T-cell (primary cell): Measurements from ENCODE around the gene CFAP92. TPM values are rescaled to one million over a fixed set of nuclear protein-coding genes. Genes with fewer than 3 reads are reported as not detected.

Experiments used
- ATAC-seq, 4 experiments: fragments of 200-7000 bp in 3 of 4; fragments of 150-1000 bp in 1 of 4; cut with Tn5 transposase; replicated peaks in 1 of 4; 1 replicate in 3 of 4; 2 replicates in 1 of 4; pipeline ENCODE4 v1.10.0; 2021; ENCODE audit warnings: moderate library complexity in 3 of 4, mild to moderate bottlenecking in 2 of 4, moderate number of reproducible peaks in 1 of 4
- CTCF ChIA-PET, 2 donors: fragments of 300-600 bp; sonication (Branson Sonifier 250); formaldehyde crosslinking; loops; one replicate each; lab custom pipeline; 2022; ENCODE audit warnings: antibody characterized with exemption in 2 of 2; lab: Charles Lee
- POLR2A ChIA-PET, 2 donors: fragments of 300-600 bp; sonication (Branson Sonifier 250); formaldehyde crosslinking; loops; one replicate each; lab custom pipeline; 2022; ENCODE audit warnings: antibody characterized with exemption in 2 of 2; lab: Charles Lee
- DNase-seq, 35 experiments: peaks; one replicate each; pipeline versions ENCODE4 v3.0.0 to v3.0.0-alpha.2; 2013 to 2023
- H3K27ac ChIP-seq: one replicate; pipeline ENCODE4 v1.5.1; 2013; ENCODE audit warnings: low read length
- H3K27me3 ChIP-seq, 2 experiments: replicated peaks in 1 of 2; 1 replicate in 1 of 2; 2 replicates in 1 of 2; pipeline versions ENCODE4 v1.6.1 to v1.7.0; 2013; ENCODE audit warnings: low read length in 1 of 2, mixed read lengths in 1 of 2; ENCODE audit not compliant: control insufficient read depth in 2 of 2, insufficient read depth in 2 of 2; ENCODE audit errors: extremely low read depth in 1 of 2
- H3K36me3 ChIP-seq, 2 donors: 1 replicate in 1 of 2; 2 replicates in 1 of 2; pipeline versions ENCODE4 v1.6.1 to v1.7.0; 2013; ENCODE audit warnings: low read length in 1 of 2; ENCODE audit not compliant: control insufficient read depth in 2 of 2, insufficient read depth in 1 of 2; ENCODE audit errors: extremely low read depth in 1 of 2
- H3K4me1 ChIP-seq, 2 experiments: 1 replicate in 1 of 2; 2 replicates in 1 of 2; pipeline versions ENCODE4 v1.6.1 to v1.7.0; 2013; ENCODE audit warnings: low read length in 2 of 2, mixed read lengths in 1 of 2; ENCODE audit not compliant: insufficient read depth in 2 of 2, control insufficient read depth in 1 of 2; ENCODE audit errors: extremely low read depth in 1 of 2
- H3K4me3 ChIP-seq, 2 donors: 1 replicate in 1 of 2; 2 replicates in 1 of 2; pipeline versions ENCODE4 v1.5.1 to v1.7.0; 2013; ENCODE audit warnings: mild to moderate bottlenecking in 2 of 2, low read length in 1 of 2, moderate library complexity in 1 of 2; ENCODE audit not compliant: control insufficient read depth in 1 of 2; ENCODE audit errors: extremely low read depth in 1 of 2
- H3K9me3 ChIP-seq: 2 replicates; pipeline ENCODE4 v1.7.0; 2013
- H3K27ac Mint-ChIP-seq, 2 donors: one replicate each; pipeline ENCODE4 v1.8.0; 2020 to 2021; ENCODE audit warnings: mild to moderate bottlenecking in 2 of 2, mixed read lengths in 2 of 2
- H3K27me3 Mint-ChIP-seq, 2 donors: one replicate each; pipeline ENCODE4 v1.8.0; 2021 to 2022; ENCODE audit warnings: mixed read lengths in 2 of 2
- H3K36me3 Mint-ChIP-seq: one replicate; pipeline ENCODE4 v1.8.0; 2021; ENCODE audit warnings: mixed read lengths
- H3K4me1 Mint-ChIP-seq, 3 donors: one replicate each; pipeline ENCODE4 v1.8.0; 2020 to 2022; ENCODE audit warnings: mixed read lengths in 3 of 3, mild to moderate bottlenecking in 1 of 3
- H3K4me3 Mint-ChIP-seq, 3 donors: one replicate each; pipeline ENCODE4 v1.8.0; 2020 to 2022; ENCODE audit warnings: mild to moderate bottlenecking in 3 of 3, mixed read lengths in 3 of 3, moderate library complexity in 3 of 3
- H3K9me3 Mint-ChIP-seq, 3 donors: one replicate each; pipeline ENCODE4 v1.8.0; 2020 to 2022; ENCODE audit warnings: mixed read lengths in 3 of 3
- WGBS: methylation state at CpG from one replicate; pipeline ENCODE4 v1.1.5; 2013; ENCODE audit warnings: missing lambda C conversion rate; ENCODE audit not compliant: insufficient coverage; 5-methylcytosine and 5-hydroxymethylcytosine counted together
- total RNA-seq, 35 experiments: library from RNA in 6 of 35; stranded (reverse) in 6 of 35; fragments of 120-200 nt in 1 of 35; gene quantifications; one replicate each; pipeline versions ENCODE4 v1.2.1 to v1.2.4 and lab custom pipeline; 2013 to 2026

The CFAP92 gene
- total RNA-seq, 5 donors from 2014 or later (not counting 1 experiment from before 2014, with no cell fraction given): 0.13 to 0.49 (median 0.26) TPM

GRCh38 chr3:128914966-128915645, 78.8 kb downstream of the CFAP92 start:
- Histone ChIP-seq H3K27me3 (no peaks in the 10 kb centered on the region), H3K27ac (no peak overlapping the region), H3K4me1 (no peaks in the 10 kb centered on the region), H3K36me3 (peaks cover 30 to 50% of the 10 kb centered on the region in 2 donors), H3K4me3 (no peak overlapping the region), H3K9me3 (no peaks in the 10 kb centered on the region)
- Mint-ChIP-seq H3K9me3 (peaks cover 0 to 3% (median 2%) of the 10 kb centered on the region in 3 donors), H3K4me3 (no peak overlapping the region), H3K4me1 (no peaks in the 10 kb centered on the region), H3K27me3 (no peaks in the 10 kb centered on the region), H3K27ac (peak overlapping the region in 1 of 2 donors; percentile 22), H3K36me3 (peaks cover 51% of the 10 kb centered on the region)
- 100% methylated on average over 1 of the region's 10 CpGs for WGBS
- no peak for ATAC-seq
- POLR2A ChIA-PET: no interaction called here
- CTCF ChIA-PET: no interaction called here
- DNase-seq: no peak

DNA sequence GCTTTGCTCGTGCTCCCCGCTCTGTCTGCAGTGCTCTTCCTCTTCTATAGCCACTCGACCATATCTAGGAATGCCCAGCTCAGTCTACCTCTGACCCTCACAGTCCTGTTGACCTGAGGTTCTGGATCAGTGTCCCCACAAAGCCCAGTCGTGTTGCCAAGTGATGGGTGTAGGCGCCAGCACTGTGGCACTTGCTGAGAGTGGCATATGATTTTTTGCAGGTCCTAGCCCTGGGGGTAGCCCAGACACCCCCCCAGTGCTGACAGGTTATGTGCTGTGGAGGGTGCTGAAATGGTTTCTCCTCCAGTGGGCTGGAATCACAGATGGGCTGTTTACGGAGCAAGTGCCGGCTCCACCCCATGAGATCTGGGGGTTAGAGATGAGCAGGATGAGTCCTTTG, 82.0 kb downstream of the CFAP92 start:
- H3K4me3 ChIP-seq: no peak overlapping the region
- no peaks in the 10 kb centered on the region for H3K9me3 Mint-ChIP-seq
- no peak for ATAC-seq
- H3K9me3 ChIP-seq: no peaks in the 10 kb centered on the region
- no peaks in the 10 kb centered on the region for H3K27me3 ChIP-seq
- H3K4me1 ChIP-seq: no peaks in the 10 kb centered on the region
- WGBS: 97% methylated on average over 6 of the region's 7 CpGs
- H3K36me3 Mint-ChIP-seq: peaks cover 33% of the 10 kb centered on the region
- H3K36me3 ChIP-seq: peaks cover 48 to 78% of the 10 kb centered on the region in 2 donors
- ChIA-PET POLR2A (no interaction called here), CTCF (no interaction called here)
- H3K27ac Mint-ChIP-seq: no peak overlapping the region
- no peak overlapping the region for H3K27ac ChIP-seq
- H3K4me1 Mint-ChIP-seq: no peaks in the 10 kb centered on the region
- H3K4me3 Mint-ChIP-seq: no peak overlapping the region
- no peak for DNase-seq
- H3K27me3 Mint-ChIP-seq: no peaks in the 10 kb centered on the region

- no peak for DNase-seq
- Histone ChIP-seq H3K27me3 (no peaks in the 10 kb centered on the region), H3K9me3 (no peaks in the 10 kb centered on the region), H3K27ac (no peak overlapping the region), H3K4me3 (no peak overlapping the region), H3K36me3 (peaks cover 51 to 82% of the 10 kb centered on the region in 2 donors), H3K4me1 (no peaks in the 10 kb centered on the region)
- Mint-ChIP-seq H3K9me3 (no peaks in the 10 kb centered on the region), H3K27me3 (no peaks in the 10 kb centered on the region), H3K36me3 (peaks cover 37% of the 10 kb centered on the region), H3K4me1 (no peaks in the 10 kb centered on the region), H3K4me3 (no peak overlapping the region), H3K27ac (no peak overlapping the region)
- WGBS: 97% methylated on average over 7 of the region's 13 CpGs
- ChIA-PET CTCF (no interaction called here), POLR2A (no interaction called here)
- no peak for ATAC-seq
Measured at GRCh38 chr3:128910006-128910405, 83.9 kb downstream of the CFAP92 start.

GRCh38 chr3:128908951-128909350, 84.9 kb downstream of the CFAP92 start:
- Histone ChIP-seq H3K9me3 (no peaks in the 10 kb centered on the region), H3K27ac (no peak overlapping the region), H3K4me1 (no peaks in the 10 kb centered on the region), H3K27me3 (no peaks in the 10 kb centered on the region), H3K36me3 (peaks cover 58 to 81% of the 10 kb centered on the region in 2 donors), H3K4me3 (no peak overlapping the region)
- no peaks in the 10 kb centered on the region for H3K9me3 Mint-ChIP-seq
- 86% methylated on average over 5 of the region's 6 CpGs for WGBS
- ATAC-seq (no peak), DNase-seq (no peak)
- H3K27me3 Mint-ChIP-seq: no peaks in the 10 kb centered on the region
- no peaks in the 10 kb centered on the region for H3K4me1 Mint-ChIP-seq
- POLR2A ChIA-PET: interaction anchor here in 1 of 2 donors (0.6 kb wide), 1 partner anchor 10 kb away, joined by 3 read pairs; no protein-coding TSS in a partner anchor
- no peak overlapping the region for H3K4me3 Mint-ChIP-seq
- H3K27ac Mint-ChIP-seq: no peak overlapping the region
- CTCF ChIA-PET: no interaction called here
- H3K36me3 Mint-ChIP-seq: peaks cover 47% of the 10 kb centered on the region

DNA sequence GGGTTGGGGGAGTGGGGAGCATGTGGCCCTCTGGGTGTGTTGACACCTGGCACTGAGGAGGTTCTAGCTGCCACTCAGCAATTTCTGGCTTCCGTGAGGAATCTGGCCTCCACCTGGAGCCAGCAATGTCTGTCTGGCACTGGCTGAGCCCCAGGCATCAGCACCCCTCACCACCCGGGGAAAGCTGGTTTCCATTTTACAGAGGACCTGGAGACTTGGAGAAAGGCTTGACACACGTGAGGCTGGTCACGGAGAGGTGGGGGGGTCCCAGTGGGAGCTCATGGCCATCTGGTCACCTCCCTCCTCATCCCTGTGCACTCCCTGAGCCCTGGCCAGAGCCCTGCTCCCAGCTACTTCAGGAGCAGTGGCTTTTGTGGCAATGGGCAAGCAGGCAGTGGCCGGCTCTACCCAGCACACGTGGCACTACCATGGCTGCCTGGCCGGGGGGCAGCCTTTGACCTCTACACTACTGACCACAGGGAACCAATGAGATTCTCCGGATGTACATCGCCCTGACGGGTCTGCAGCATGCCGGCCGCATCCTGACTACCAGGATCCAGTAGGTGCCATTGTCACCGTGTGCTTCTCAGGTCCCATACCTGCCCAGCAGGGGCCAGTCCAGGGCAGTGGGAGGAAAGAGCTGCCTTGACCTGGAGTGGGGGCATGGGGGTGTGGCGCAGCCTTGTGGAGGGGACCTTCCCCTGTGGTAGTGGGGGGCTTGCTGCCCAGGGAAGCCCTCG, 86.0 kb downstream of the CFAP92 start:
- Histone ChIP-seq H3K36me3 (peaks cover 56 to 86% of the 10 kb centered on the region in 2 donors), H3K27ac (no peak overlapping the region), H3K4me3 (no peak overlapping the region), H3K9me3 (no peaks in the 10 kb centered on the region), H3K4me1 (no peaks in the 10 kb centered on the region), H3K27me3 (no peaks in the 10 kb centered on the region)
- H3K9me3 Mint-ChIP-seq: no peaks in the 10 kb centered on the region
- H3K27me3 Mint-ChIP-seq: no peaks in the 10 kb centered on the region
- no peaks in the 10 kb centered on the region for H3K4me1 Mint-ChIP-seq
- no peak for DNase-seq
- H3K27ac Mint-ChIP-seq: no peak overlapping the region
- CTCF ChIA-PET: interaction anchor here in 1 of 2 donors (0.7 kb wide), 1 partner anchor 560 kb away, joined by 3 read pairs; no protein-coding TSS in a partner anchor
- ATAC-seq: no peak
- 97% methylated on average over 12 of the region's 15 CpGs for WGBS
- POLR2A ChIA-PET: no interaction called here
- peaks cover 46% of the 10 kb centered on the region for H3K36me3 Mint-ChIP-seq
- H3K4me3 Mint-ChIP-seq: no peak overlapping the region

DNA sequence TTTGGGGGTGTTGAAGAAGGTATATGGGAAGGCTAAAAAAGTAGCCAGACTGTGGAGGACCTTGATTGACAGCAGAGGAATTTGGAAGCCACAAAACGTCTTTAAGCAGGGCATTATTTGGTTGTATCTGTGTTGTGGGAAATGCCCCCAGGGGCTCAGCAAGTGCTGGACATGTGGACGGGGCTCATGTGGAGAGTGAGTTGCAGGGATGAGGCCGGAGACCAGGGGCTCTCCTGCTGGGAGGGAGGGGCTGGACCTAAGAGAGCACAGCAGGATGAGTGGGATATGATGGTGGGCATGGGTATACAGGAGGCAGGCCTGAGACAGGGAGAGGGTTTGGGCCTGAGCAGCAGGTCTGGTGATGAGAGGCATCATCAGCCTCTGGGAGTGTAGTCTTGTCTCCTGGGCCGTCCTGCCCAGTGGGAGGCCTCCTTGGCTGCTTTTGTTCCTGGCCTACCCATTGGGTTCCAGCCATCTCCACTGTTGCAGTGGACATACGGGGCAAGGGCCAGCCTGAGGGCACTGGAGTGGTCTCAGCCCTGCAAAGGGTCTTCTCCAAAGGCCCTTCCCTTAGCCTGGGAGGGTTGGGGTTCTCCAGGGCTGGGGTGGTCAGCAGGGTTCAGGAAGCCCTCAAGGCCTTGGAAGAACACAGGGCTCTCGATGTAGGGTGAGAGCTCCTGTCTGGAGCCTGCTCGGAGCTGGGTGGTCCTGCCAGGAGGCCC, 86.9 kb downstream of the CFAP92 start:
- peaks cover 44% of the 10 kb centered on the region for H3K36me3 Mint-ChIP-seq
- Histone ChIP-seq H3K4me1 (no peaks in the 10 kb centered on the region), H3K27me3 (no peaks in the 10 kb centered on the region), H3K27ac (no peak overlapping the region), H3K36me3 (peaks cover 49 to 86% of the 10 kb centered on the region in 2 donors), H3K4me3 (no peak overlapping the region), H3K9me3 (no peaks in the 10 kb centered on the region)
- no peak for ATAC-seq
- POLR2A ChIA-PET: no interaction called here
- H3K4me3 Mint-ChIP-seq: no peak overlapping the region
- H3K9me3 Mint-ChIP-seq: no peaks in the 10 kb centered on the region
- no peaks in the 10 kb centered on the region for H3K27me3 Mint-ChIP-seq
- 94% methylated on average over 6 of the region's 7 CpGs for WGBS
- no peaks in the 10 kb centered on the region for H3K4me1 Mint-ChIP-seq
- DNase-seq: no peak
- CTCF ChIA-PET: no interaction called here
- peak overlapping the region in 1 of 2 donors; percentile 4 for H3K27ac Mint-ChIP-seq
